GM18858 (cell line): ENCODE data around the gene PIGA.
"Not testable (repeated sequence)": the region's sequence is repeated elsewhere in the genome, so short reads cannot be mapped to it uniquely, and the experiment has no call there.

Source experiments
- ATAC-seq: cut with Tn5 transposase; IDR thresholded peaks from one replicate; pipeline ENCODE4 v1.9.1; 2021; ENCODE audit not compliant: unreplicated experiment

Gene PIGA

DNA sequence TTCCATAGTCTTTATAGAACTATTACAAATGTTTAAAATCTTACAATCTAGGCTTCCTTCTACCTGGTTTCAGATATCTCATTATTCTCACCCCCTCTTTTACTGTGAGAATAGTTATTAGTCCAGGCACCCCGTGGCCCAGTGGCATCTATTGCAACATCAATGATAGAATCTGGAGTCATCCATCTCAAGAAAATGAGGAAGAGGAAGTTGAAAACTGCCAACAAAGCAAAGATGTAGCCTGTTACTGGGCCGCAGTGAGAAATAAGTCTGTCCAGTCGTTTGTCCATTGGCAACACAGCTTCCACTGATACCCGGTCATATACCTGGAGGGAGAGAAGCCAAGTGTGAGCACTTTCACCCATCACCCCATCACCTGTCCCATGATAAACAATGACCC lies 13.9 kb downstream of the PIGA start:
- no peak for ATAC-seq

GRCh38 chrX:15320297-15320696 lies 15.0 kb downstream of the PIGA start:
- no peak for ATAC-seq

DNA sequence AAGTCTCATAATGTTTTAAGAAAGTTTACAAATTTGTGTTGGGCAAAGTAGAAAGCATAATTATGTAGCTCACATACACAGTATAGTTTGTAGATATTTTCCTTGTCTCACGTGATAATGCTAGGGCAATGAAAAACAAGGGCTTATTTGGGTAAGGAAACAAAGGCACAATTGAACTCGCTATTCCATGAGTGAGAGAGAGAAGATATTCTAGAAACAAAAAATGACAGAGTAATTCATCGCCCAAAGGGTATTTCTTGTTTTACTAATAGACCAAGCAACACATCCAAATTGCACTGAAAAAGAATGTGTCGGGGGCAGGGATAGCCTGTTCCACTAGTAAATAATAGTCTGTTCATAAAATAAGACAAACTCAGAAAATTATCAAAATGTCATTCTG lies 16.2 kb downstream of the PIGA start:
- no peak for ATAC-seq

DNA sequence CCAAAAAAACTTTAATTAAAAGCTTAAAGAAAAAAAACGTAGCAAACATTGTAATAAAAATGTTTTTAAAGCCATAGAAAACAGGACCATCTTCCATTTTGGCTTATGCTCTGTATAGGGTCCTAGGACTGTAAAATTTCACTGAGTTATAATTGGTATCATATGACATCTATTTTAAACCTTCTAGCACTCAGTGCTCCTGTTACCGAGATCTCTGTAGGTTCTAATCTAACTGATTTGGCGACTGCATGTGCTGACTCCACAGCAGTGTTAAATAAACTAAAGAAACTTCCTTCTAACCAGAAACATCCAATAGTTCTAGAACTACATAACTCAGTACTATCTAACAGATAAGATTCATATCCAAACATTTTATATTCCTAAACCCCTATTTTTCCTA lies 19.8 kb downstream of the PIGA start, which contains the start of gene ASB11:
ASB11 (minus strand) TSS at position 132 of the 400 bp plus-strand sequence; CDS start at position 97, 35 bp downstream.
- no peak for ATAC-seq

DNA sequence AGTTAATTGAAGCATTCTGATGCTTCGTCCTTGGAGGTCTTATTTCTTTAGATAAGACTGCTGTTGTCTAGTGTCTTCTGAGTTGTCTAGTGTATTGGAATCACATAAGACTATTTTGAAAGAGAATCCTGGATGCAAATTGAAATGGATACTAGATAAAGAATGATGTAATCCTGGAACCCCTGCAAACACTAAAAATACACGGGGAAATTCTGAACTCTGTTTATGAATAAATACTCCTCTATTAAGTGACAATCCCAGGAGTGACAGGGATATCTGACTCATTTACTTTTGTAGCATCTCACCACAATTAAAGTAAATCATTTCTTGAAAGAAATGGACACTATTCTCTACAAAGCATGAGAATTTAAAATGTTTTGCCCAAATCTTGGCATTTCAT lies 20.9 kb downstream of the PIGA start:
- no peak for ATAC-seq

GRCh38 chrX:15311119-15311518 lies 24.2 kb downstream of the PIGA start:
- no peak for ATAC-seq

GRCh38 chrX:15310117-15310516 lies 25.2 kb downstream of the PIGA start:
- ATAC-seq = no peak

GRCh38 chrX:15305899-15306298 lies 29.4 kb downstream of the PIGA start:
- not testable (repeated sequence) for ATAC-seq

DNA sequence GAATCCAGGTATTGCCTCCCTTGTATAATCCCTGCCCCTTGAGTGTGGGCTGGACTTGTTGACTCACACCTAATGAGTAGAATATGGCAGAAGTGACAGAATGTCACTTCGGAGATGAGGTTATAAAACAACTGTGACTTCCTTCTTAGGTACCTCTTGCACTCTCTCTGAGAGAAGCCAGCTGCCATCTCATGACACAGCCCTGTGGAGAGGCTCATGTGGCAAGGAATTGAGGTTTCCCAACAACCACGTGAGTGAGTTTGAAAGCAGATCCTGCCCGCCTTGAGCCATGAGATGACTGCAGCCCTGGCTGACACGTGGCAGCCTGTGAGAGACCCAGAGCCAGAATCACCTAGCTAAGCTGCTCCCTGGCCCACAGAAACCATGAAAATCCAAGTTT lies 33.4 kb downstream of the PIGA start:
- ATAC-seq = no peak

DNA sequence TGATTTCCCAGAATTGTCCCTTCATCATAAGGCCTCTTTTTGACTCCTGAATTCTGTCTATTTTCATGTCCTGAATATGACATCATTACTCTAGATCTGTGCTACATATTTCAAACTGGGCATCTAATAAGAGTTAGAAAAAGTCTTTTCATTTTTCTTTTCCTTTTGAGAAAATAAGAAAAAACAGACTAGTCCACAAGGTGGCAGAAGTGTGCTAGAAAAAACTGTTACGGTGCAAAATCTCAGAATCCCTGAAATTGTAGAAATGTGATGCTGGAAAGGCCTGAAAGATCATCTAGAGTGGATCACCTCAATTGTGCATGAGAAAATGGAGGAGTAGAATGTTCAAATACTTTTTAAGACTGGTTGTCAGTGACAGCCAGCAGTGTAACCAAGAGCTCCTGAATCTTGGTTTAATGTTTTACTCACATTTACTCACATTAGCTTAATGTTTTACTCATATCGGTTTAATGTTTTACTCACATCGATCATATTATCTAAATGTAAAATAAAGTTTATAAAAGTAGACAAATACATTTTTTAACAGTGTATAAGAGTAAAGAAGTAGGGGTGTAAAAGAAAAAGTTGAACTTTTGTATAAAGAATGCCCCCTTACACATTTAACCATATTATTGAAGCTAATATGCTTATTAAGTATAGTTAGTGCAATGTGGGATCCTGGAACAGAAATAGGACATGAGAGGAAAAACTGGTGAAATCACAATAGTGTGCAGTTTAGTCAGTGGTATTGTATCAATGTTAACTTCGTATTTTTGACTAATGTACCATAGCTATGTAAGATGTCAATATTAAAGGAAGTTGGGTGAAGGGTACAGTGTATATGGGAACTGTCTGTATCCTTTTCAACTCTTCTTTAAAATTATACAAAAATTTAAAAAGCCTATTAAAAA lies 35.1 kb downstream of the PIGA start:
- no peak for ATAC-seq

GRCh38 chrX:15298780-15299179 lies 36.5 kb downstream of the PIGA start:
- ATAC-seq = no peak

- no peak for ATAC-seq
Observed at GRCh38 chrX:15298201-15298600, 37.1 kb downstream of the PIGA start.

GRCh38 chrX:15293451-15293850 lies 41.9 kb downstream of the PIGA start:
- ATAC-seq = no peak

DNA sequence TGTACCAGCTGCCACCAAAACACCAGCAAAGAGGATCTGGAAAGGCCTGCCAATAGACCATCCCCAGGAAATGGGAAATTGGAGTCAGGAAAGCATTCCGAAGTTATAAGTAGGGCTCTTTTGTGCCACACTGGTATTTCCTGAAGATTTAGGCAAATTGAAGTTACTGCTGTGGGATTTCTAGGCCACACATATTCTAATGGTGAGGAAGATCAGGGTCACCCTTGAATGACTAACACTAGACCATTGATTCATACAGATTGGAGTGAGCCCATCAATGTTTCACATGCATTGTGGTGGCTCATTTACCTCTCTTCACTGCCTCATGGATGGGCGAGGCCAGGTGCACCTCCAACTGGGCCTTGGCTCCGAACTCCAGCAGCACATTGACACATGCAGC lies 42.5 kb downstream of the PIGA start:
- ATAC-seq = no peak

DNA sequence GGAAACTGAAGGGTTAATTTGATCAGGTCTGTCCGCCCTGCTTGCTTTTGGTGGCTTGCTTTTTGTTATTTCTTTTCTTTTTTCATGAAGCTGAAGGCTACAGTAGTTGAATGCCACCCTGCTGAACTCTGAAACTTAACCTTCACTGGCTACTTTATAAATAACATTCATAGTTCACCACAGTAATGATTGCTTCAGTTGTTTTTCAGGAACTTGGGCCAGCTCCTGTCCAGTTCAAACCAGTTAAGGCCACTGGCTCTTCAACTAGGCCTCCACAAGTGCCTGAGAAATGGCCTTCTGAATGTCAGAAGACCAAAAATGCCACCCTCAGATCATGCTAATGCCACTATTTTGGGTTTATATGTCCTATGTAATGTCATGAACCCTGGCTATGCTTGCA lies 57.7 kb downstream of the PIGA start:
- no peak for ATAC-seq

GRCh38 chrX:15274946-15275345 lies 60.4 kb downstream of the PIGA start:
- no peak for ATAC-seq

GRCh38 chrX:15273275-15273674 lies 62.0 kb downstream of the PIGA start:
- not testable (repeated sequence) for ATAC-seq

- no peak for ATAC-seq
Observed at GRCh38 chrX:15271757-15272156, 63.6 kb downstream of the PIGA start.

DNA sequence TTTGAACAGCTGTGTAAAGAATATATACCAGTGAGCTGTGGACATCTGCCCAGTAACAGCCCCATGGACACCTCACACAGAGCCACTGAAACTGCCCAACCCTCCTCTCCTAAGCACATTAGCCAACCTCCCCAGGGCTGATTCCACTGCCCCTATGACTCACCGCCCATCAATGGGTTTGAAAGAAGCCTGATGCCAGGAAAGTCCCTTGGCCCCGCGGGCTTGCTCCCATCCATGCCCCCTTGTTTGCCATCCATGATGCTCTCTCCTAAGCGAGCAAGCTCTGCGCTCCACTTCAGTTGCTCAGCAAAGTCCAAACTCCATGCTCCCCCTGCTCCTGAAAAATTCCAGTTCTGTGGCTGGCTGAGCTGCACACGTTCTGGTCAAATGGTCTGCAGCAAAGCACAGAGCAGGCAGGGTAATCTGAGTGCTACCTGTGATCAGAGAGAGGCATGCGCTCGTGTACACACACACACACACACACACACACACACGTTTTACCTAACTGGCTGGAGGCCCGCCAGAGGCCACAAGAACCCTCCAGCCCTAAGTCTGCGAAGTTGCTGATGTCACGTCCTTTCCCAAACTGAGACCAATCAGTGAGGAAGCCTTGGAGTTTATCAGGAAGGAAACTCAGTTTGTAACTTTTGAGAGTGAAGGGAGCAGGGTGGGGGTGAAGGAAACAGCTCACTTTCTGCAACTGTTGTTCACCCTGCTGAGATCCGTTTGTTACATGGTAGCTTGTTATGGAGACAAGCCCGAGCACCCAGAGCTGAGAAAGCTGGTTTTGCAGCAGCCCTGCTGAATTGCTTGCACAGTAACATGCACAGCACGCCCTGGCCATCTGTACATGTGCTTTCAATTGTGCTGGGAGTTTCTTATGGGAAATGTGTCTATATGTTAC lies 65.5 kb downstream of the PIGA start, which contains the start of gene ASB9:
ASB9 (minus strand) TSS at position 466 of the 904 bp plus-strand sequence; CDS start at position 257, 209 bp downstream.
- ATAC-seq = no peak
